Stimulated activated CD4-positive, alpha-beta T cell treated with anti-CD3 and anti-CD28 coated beads, Interleukin-1b, Interleukin-23, amount 100 ng/mL, for 24 hours (primary cell): ENCODE results near the gene TTLL13.

ENCODE experiments used
- DNase-seq, 4 experiments: peaks; one replicate each; pipeline ENCODE4 v3.0.0-alpha.2; 2020; ENCODE audit warnings: low read depth in 4 of 4, low spot score in 1 of 4

Gene TTLL13

GRCh38 chr15:90214553-90215196, 34.7 kb upstream of the TTLL13 start:
- DNase-seq = no peak

- no peak for DNase-seq
Measured at GRCh38 chr15:90217671-90218394, 31.5 kb upstream of the TTLL13 start.

- DNase-seq = peak in 2 of 4 experiments; percentile 32 to 41
Measured at GRCh38 chr15:90219421-90220141, 29.8 kb upstream of the TTLL13 start.

- DNase-seq = no peak
Measured at GRCh38 chr15:90221246-90221900, 28.0 kb upstream of the TTLL13 start.

- DNase-seq = no peak
Measured at GRCh38 chr15:90222547-90222946, 26.8 kb upstream of the TTLL13 start.

- no peak for DNase-seq
Measured at GRCh38 chr15:90223441-90224165, 25.8 kb upstream of the TTLL13 start.

GRCh38 chr15:90225047-90225446, 24.3 kb upstream of the TTLL13 start:
- DNase-seq = no peak

- DNase-seq = no peak
Measured at GRCh38 chr15:90225504-90226234, 23.7 kb upstream of the TTLL13 start.

GRCh38 chr15:90227336-90227735, 22.0 kb upstream of the TTLL13 start:
- DNase-seq = no peak

- DNase-seq = no peak
Measured at GRCh38 chr15:90227816-90228772, 21.3 kb upstream of the TTLL13 start.

GRCh38 chr15:90228960-90229359, 20.4 kb upstream of the TTLL13 start:
- no peak for DNase-seq

- DNase-seq = no peak
Measured at GRCh38 chr15:90230071-90230494, 19.3 kb upstream of the TTLL13 start.

- no peak for DNase-seq
Measured at GRCh38 chr15:90230610-90231009, 18.7 kb upstream of the TTLL13 start.

- DNase-seq = peak in 3 of 4 experiments; percentile 31 to 45 (median 39)
Measured at GRCh38 chr15:90231028-90232017, 18.0 kb upstream of the TTLL13 start.

GRCh38 chr15:90232196-90232595, 17.2 kb upstream of the TTLL13 start:
- no peak for DNase-seq

- no peak for DNase-seq
Measured at GRCh38 chr15:90232941-90233386, 16.4 kb upstream of the TTLL13 start.

- DNase-seq = peak; percentile 89 to 97 (median 92)
Measured at GRCh38 chr15:90233387-90234095, 15.8 kb upstream of the TTLL13 start, which contains the start of gene CIB1. CIB1 (minus strand) TSS chr15:90233941; CDS start chr15:90233885, 56 bp downstream.
